K562 (cell line): ENCODE results near the gene PTH1R.

Experiments
- AFF4 ChIP-seq: sonication (generic); formaldehyde crosslinking; IDR thresholded peaks from 2 replicates; pipeline ENCODE4 v1.8.0; 2023; ENCODE audit warnings: mild to moderate bottlenecking, missing genetic modification reagents
- GATAD2B ChIP-seq: fragments of 450-650 bp; IDR thresholded peaks from 2 replicates; pipeline ENCODE4 v1.6.1; 2017; ENCODE audit warnings: mild to moderate bottlenecking, borderline replicate concordance
- HDAC6 ChIP-seq: IDR thresholded peaks from 2 replicates; pipeline ENCODE4 v1.6.1; 2012; ENCODE audit warnings: low read depth, mild to moderate bottlenecking, control low read depth, inconsistent platforms, low read length, moderate library complexity
- NFYB ChIP-seq: IDR thresholded peaks from 2 replicates; pipeline ENCODE4 v1.6.1; 2011; ENCODE audit warnings: mild to moderate bottlenecking, moderate library complexity; ENCODE audit not compliant: insufficient read length; ENCODE audit errors: extremely low read depth
- POLR2A ChIP-seq: fragments of 450-650 bp; conservative IDR thresholded peaks from 2 replicates; pipeline ENCODE4 v1.6.1; 2016
- TF ChIP-seq, protein P1 (sequence below), 3 experiments: IDR thresholded peaks in 2 of 3; conservative IDR thresholded peaks in 1 of 3; 2 replicates each; pipeline ENCODE4 v1.5.1; 2011 to 2012; ENCODE audit warnings: low read length in 3 of 3, mild to moderate bottlenecking in 3 of 3, control low read depth in 2 of 3, improper control_type of control experiment in 1 of 3, inconsistent platforms in 1 of 3, low read depth in 1 of 3, mixed read lengths in 1 of 3, moderate library complexity in 1 of 3; ENCODE audit not compliant: insufficient read depth in 2 of 3

DNA sequence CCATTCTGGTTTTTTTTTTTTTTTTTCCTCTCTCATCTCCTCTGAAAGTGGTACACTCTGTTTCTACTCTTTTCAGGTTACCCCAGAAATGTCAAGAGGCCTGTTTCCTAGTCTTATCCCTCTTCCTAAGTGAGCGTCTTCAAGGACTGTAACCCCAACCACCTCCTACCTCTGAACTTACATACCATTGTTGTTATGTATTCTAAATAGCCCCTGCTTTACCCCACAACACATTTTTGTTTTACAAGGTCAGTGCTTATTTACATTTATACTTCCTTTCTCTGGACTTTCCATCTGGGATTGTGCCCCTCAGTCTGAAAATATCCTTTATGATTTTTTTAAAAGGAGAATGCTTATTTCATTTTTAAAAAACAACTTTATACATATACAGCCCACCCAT is 38.8 kb downstream of the PTH1R start:
- TF ChIP-seq POLR2A (no peak), NFYB (no peak), AFF4 (CRISPR knock-in tag) (no peak), HDAC6 (no peak), GATAD2B (no peak)
- TF ChIP-seq, protein P1, sequence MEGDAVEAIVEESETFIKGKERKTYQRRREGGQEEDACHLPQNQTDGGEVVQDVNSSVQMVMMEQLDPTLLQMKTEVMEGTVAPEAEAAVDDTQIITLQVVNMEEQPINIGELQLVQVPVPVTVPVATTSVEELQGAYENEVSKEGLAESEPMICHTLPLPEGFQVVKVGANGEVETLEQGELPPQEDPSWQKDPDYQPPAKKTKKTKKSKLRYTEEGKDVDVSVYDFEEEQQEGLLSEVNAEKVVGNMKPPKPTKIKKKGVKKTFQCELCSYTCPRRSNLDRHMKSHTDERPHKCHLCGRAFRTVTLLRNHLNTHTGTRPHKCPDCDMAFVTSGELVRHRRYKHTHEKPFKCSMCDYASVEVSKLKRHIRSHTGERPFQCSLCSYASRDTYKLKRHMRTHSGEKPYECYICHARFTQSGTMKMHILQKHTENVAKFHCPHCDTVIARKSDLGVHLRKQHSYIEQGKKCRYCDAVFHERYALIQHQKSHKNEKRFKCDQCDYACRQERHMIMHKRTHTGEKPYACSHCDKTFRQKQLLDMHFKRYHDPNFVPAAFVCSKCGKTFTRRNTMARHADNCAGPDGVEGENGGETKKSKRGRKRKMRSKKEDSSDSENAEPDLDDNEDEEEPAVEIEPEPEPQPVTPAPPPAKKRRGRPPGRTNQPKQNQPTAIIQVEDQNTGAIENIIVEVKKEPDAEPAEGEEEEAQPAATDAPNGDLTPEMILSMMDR (IDR thresholded peaks at IDR 0.05 in 2 of 3, conservative IDR thresholded peaks at IDR 0.05 in 1 of 3; ENCODE audit: insufficient read depth in 2 of 3, low read depth in 1 of 3, low read length in 3 of 3) = no peak
